GM12878 (cell line): ENCODE data around the gene SVIL. TPM values are rescaled to one million over a fixed set of nuclear protein-coding genes. Genes with fewer than 3 reads are reported as not detected.

Experiments
- ATAC-seq: fragments of 200-7000 bp; cut with Tn5 transposase; 3 replicates; pipeline ENCODE4 v1.9.1; 2020; ENCODE audit warnings: mild to moderate bottlenecking, moderate library complexity
- BruUV-seq: library from RNA; stranded (reverse); fragments of 400-500 nt; replicated peaks from 2 replicates; lab custom pipeline; 2021; lab: Mats Ljungman, UMichigan
- CTCF ChIA-PET: fragments of 300-600 bp; sonication (Branson Sonifier 250); formaldehyde crosslinking; extraction: SDS; loops from one replicate; lab custom pipeline; 2021; ENCODE audit warnings: inconsistent platforms; lab: Yijun Ruan, JAX
- POLR2A ChIA-PET: fragments of 350-600 bp; formaldehyde crosslinking; extraction: SDS; loops from one replicate; lab custom pipeline; 2021; ENCODE audit warnings: inconsistent platforms; lab: Charles Lee
- RAD21 ChIA-PET: fragments of 300-600 bp; sonication (Branson Sonifier 250); formaldehyde crosslinking; loops from one replicate; lab custom pipeline; 2023; ENCODE audit warnings: antibody characterized with exemption; ENCODE audit not compliant: unreplicated experiment; lab: Charles Lee
- SMC1A ChIA-PET: fragments of 300-600 bp; sonication (Branson Sonifier 250); formaldehyde crosslinking; loops from one replicate; lab custom pipeline; 2023; ENCODE audit not compliant: unreplicated experiment, uncharacterized antibody; lab: Charles Lee
- DNase-seq: peaks from one replicate; pipeline ENCODE4 v3.0.0-alpha.2; 2011; ENCODE audit warnings: low read depth, low spot score
- FAIRE-seq: peaks from 3 replicates; lab custom pipeline; 2011; peaks lifted over from hg19 to GRCh38; lab: Jason Lieb, UNC
- H2AFZ ChIP-seq: 2 replicates; pipeline ENCODE4 v1.6.0; 2011; ENCODE audit warnings: low read depth, low read length, control low read depth; ENCODE audit not compliant: control insufficient read depth
- H3K27ac ChIP-seq: 2 replicates; pipeline ENCODE4 v1.5.1; 2011; ENCODE audit warnings: control low read depth; ENCODE audit not compliant: control insufficient read depth, insufficient read depth
- H3K27me3 ChIP-seq, 2 experiments: replicated peaks in 1 of 2; 2 replicates each; pipeline versions ENCODE4 v1.6.0 to v1.6.1; 2011; ENCODE audit warnings: low read length in 1 of 2; ENCODE audit not compliant: control insufficient read depth in 2 of 2, insufficient read depth in 2 of 2
- H3K36me3 ChIP-seq, 2 experiments: 2 replicates each; pipeline ENCODE4 v1.5.1; 2011; ENCODE audit warnings: low read length in 1 of 2; ENCODE audit not compliant: control insufficient read depth in 2 of 2, insufficient read depth in 2 of 2
- H3K4me1 ChIP-seq: 2 replicates; pipeline ENCODE4 v1.6.1; 2011; ENCODE audit warnings: mild to moderate bottlenecking, low read length, moderate library complexity, mixed read lengths; ENCODE audit not compliant: control insufficient read depth, insufficient read depth
- H3K4me2 ChIP-seq: 2 replicates; pipeline ENCODE4 v1.6.0; 2011; ENCODE audit warnings: control low read depth; ENCODE audit not compliant: control insufficient read depth, insufficient read depth
- H3K4me3 ChIP-seq: fragments of 200-600 bp; sonication (generic); 2 replicates; pipeline ENCODE4 v1.5.1; 2016
- H3K79me2 ChIP-seq: 2 replicates; pipeline ENCODE4 v1.6.0; 2011; ENCODE audit warnings: low read length; ENCODE audit not compliant: control insufficient read depth, insufficient read depth
- H3K9ac ChIP-seq: 2 replicates; pipeline ENCODE4 v1.8.0; 2011; ENCODE audit warnings: low read length, control low read depth, mixed read lengths; ENCODE audit not compliant: control insufficient read depth, insufficient read depth
- H3K9me3 ChIP-seq: replicated peaks from 3 replicates; pipeline ENCODE4 v1.5.1; 2011; ENCODE audit warnings: mild to moderate bottlenecking, low read length; ENCODE audit not compliant: control insufficient read depth, insufficient read depth
- H4K20me1 ChIP-seq: 2 replicates; pipeline ENCODE4 v1.6.0; 2011; ENCODE audit not compliant: control insufficient read depth, insufficient read depth
- BCL11A ChIP-seq: IDR thresholded peaks from 2 replicates; pipeline ENCODE4 v1.6.1; 2011; ENCODE audit warnings: low read depth, low read length
- HDAC2 ChIP-seq: fragments of 200-600 bp; sonication (generic); IDR thresholded peaks from 2 replicates; pipeline ENCODE4 v1.6.1; 2017
- HDGF ChIP-seq: fragments of 450-650 bp; IDR thresholded peaks from 2 replicates; pipeline ENCODE4 v1.6.1; 2016; ENCODE audit warnings: antibody characterized with exemption
- IKZF2 ChIP-seq, 2 experiments: fragments of 450-650 bp; IDR thresholded peaks; 2 replicates each; pipeline ENCODE4 v1.6.1; 2017; ENCODE audit warnings: mild to moderate bottlenecking in 2 of 2, moderate library complexity in 2 of 2
- SMAD5 ChIP-seq: IDR thresholded peaks from 2 replicates; pipeline ENCODE4 v1.6.1; 2016; ENCODE audit warnings: antibody characterized with exemption, low read depth
- SMC3 ChIP-seq: IDR thresholded peaks from 2 replicates; pipeline ENCODE4 v1.6.1; 2011; ENCODE audit warnings: low read length, improper control_type of control experiment, borderline replicate concordance
- ZBTB4 ChIP-seq: fragments of 450-650 bp; formaldehyde crosslinking; IDR thresholded peaks from 2 replicates; pipeline ENCODE4 v1.4.0; 2022; ENCODE audit warnings: mild to moderate bottlenecking, moderate library complexity
- ZNF217 ChIP-seq: fragments of 450-650 bp; IDR thresholded peaks from 2 replicates; pipeline ENCODE4 v1.6.1; 2017; ENCODE audit warnings: antibody characterized with exemption, mild to moderate bottlenecking
- WGBS: methylation state at CpG from one replicate; pipeline ENCODE4 v1.1.6; 2016; ENCODE audit warnings: low lambda C conversion rate; ENCODE audit not compliant: insufficient replicate concordance, insufficient coverage; ENCODE audit errors: missing lambda C conversion rate; 5-methylcytosine and 5-hydroxymethylcytosine counted together
- in situ Hi-C: fragments of 300-500 bp; cut with MboI; formaldehyde crosslinking; loops from 9 replicates; pipeline ENCODE4 v1.14.3; 2018; ENCODE audit warnings: mixed read lengths
- intact Hi-C: fragments of 100-400 bp; cut with micrococcal nuclease; formaldehyde crosslinking; loops from one replicate; pipeline ENCODE4 v1.14.2; 2022; ENCODE audit not compliant: unreplicated experiment
- polyA plus RNA-seq, 11 experiments: library from polyadenylated mRNA; depleted of rRNA in 4 of 11; unstranded in 6 of 11; stranded (reverse) in 5 of 11; fragments of >200 nt; fragmentation: Nextera tagmentation in 4 of 11; fragmentation: Illumina TruSeq in 1 of 11; extraction: Ambion mirVana in 4 of 11; extraction: Trizol in 1 of 11; gene quantifications; 1 replicate in 1 of 11; 2 replicates in 10 of 11; pipeline versions ENCODE4 v1.2.1 to v1.2.3, GENCODE V29; 2011 to 2016; ENCODE audit warnings: inconsistent platforms in 2 of 11, missing spikeins in 2 of 11, low read depth in 1 of 11
- total RNA-seq, 4 experiments: library from RNA; depleted of rRNA in 3 of 4; stranded (reverse); fragments of >200 nt in 3 of 4; fragmentation: Illumina TruSeq in 1 of 4; extraction: Trizol in 1 of 4; gene quantifications; 2 replicates each; pipeline versions ENCODE4 v1.2.1 to v1.2.3, GENCODE V29; 2013 to 2021
- TF ChIP-seq, protein P1 (sequence below): IDR thresholded peaks from 2 replicates; pipeline ENCODE4 v1.6.1; 2011; ENCODE audit warnings: borderline replicate concordance, low read depth, mild to moderate bottlenecking, moderate library complexity, low read length; ENCODE audit not compliant: insufficient read depth, poor library complexity, severe bottlenecking
- TF ChIP-seq, protein P2 (sequence below): IDR thresholded peaks from 2 replicates; pipeline ENCODE4 v1.6.1; 2011; ENCODE audit warnings: low read depth, mild to moderate bottlenecking, low read length, moderate library complexity, borderline replicate concordance; ENCODE audit errors: extremely low read depth
- TF ChIP-seq, protein P3 (sequence below): fragments of 450-650 bp; IDR thresholded peaks from 2 replicates; pipeline ENCODE4 v1.6.1; 2016; ENCODE audit warnings: mild to moderate bottlenecking, moderate library complexity, borderline replicate concordance

SVIL gene
- total and polyA plus RNA-seq, 10 of the 15 experiments (the other 5 are each of a cell fraction or from before 2014, with no cell fraction given), result 0.22 to 1.9 (median 0.87) TPM

DNA sequence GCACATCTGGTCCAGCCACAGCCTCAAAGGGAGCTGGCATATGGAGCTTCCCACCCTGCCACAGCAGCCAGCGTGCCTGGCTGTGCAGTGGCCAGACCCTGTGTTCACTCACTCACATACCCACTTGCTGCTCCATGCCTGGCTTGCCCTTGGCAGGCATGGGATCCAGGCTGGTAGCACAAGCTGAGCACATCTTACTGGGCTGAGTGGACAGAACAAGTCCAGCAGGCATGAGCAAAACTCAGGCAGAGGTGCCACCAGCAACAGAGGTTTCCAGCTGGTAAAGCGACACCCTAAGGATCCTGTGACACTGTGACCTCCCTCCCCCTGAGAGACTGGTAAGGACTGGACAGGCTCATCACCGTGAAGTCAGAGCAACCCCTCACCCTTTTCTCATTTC lies 25.1 kb downstream of the SVIL start (continued):
- TF ChIP-seq ZBTB4 (no peak), BCL11A (no peak), IKZF2 (IDR thresholded peaks at IDR 0.05) (no peak)
- TF ChIP-seq, protein P1, sequence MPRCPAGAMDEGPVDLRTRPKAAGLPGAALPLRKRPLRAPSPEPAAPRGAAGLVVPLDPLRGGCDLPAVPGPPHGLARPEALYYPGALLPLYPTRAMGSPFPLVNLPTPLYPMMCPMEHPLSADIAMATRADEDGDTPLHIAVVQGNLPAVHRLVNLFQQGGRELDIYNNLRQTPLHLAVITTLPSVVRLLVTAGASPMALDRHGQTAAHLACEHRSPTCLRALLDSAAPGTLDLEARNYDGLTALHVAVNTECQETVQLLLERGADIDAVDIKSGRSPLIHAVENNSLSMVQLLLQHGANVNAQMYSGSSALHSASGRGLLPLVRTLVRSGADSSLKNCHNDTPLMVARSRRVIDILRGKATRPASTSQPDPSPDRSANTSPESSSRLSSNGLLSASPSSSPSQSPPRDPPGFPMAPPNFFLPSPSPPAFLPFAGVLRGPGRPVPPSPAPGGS, result no peak

DNA sequence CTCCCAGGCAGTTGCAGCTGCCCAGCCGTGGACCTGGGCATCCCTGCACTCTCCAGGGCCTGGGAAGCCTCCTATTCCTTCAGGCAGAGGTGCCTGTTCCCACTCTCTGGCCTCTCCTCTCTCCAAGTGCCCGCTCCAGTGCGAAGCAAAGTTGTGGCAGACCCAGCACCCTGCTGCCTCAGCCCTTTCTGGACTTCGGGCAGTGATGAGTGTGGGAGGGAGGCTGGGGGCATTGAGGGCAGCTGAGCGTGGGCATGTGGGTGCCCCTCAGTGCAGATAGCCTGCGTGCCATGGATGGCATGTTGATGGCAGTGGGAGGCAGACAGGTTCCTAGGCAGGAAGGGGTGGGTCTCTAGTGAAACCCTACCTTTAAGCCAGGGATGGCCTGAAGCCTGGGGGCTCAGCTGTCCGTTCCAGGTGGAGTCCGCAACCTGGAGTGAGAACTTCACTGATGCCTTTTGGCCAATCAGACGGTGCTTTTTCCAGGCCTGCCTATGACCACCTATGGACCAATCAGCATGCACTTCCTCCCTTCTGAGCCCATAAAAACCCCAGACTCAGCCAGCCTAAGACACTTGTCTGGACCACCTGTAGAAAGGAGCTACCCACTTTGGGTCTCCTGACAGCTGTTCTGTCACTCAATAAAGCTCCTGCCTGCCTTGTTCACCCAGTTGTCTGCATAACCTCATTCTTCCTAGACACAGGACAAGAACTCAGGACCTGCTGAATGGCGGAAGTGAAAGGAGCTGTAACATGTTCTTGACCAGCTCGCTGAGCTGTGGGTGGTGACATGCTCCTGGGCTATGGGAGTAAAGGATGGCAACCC lies 26.1 kb downstream of the SVIL start:
- intact Hi-C loops, result no loop called here
- CTCF ChIA-PET, result interaction anchor here (0.6 to 1.1 kb wide), 2 partner anchors 17 to 1857 kb away, joined by 3 read pairs; no protein-coding TSS in a partner anchor
- H3K27me3 ChIP-seq, result no peaks in the 10 kb centered on the region
- H3K36me3 ChIP-seq, result no peaks in the 10 kb centered on the region; a peak in 1 of 4 replicates
- RAD21 ChIA-PET, result no interaction called here
- no peaks in the 10 kb centered on the region; the same call in 2 of the 3 replicates for H3K9me3 ChIP-seq
- no peak overlapping the region for H3K9ac ChIP-seq
- no peak overlapping the region for H3K27ac ChIP-seq
- 33% methylated on average over 10 of the region's 11 CpGs for WGBS
- SMC1A ChIA-PET, result no interaction called here
- ATAC-seq (no peak; the same call in 2 of the 3 replicates), FAIRE-seq (no peak), DNase-seq (no peak)
- in situ Hi-C loops, result no loop called here
- no peak overlapping the region for H2AFZ ChIP-seq
- H3K4me1 ChIP-seq, result no peaks in the 10 kb centered on the region
- no TSS peak for BruUV-seq
- POLR2A ChIA-PET, result interaction anchor here (1.5 kb wide), 1 partner anchor 9 kb away, joined by 4 read pairs; no protein-coding TSS in a partner anchor
- no peaks in the 10 kb centered on the region for H3K79me2 ChIP-seq
- H3K4me2 ChIP-seq, result no peak overlapping the region
- H4K20me1 ChIP-seq, result no peaks in the 10 kb centered on the region
- no peak overlapping the region for H3K4me3 ChIP-seq
- no peak for TF ChIP-seq HDGF
- no peak for TF ChIP-seq SMC3
- TF ChIP-seq, protein P2, sequence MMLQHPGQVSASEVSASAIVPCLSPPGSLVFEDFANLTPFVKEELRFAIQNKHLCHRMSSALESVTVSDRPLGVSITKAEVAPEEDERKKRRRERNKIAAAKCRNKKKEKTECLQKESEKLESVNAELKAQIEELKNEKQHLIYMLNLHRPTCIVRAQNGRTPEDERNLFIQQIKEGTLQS, result no peak
- TF ChIP-seq HDAC2, result no peak
- TF ChIP-seq, protein P3, sequence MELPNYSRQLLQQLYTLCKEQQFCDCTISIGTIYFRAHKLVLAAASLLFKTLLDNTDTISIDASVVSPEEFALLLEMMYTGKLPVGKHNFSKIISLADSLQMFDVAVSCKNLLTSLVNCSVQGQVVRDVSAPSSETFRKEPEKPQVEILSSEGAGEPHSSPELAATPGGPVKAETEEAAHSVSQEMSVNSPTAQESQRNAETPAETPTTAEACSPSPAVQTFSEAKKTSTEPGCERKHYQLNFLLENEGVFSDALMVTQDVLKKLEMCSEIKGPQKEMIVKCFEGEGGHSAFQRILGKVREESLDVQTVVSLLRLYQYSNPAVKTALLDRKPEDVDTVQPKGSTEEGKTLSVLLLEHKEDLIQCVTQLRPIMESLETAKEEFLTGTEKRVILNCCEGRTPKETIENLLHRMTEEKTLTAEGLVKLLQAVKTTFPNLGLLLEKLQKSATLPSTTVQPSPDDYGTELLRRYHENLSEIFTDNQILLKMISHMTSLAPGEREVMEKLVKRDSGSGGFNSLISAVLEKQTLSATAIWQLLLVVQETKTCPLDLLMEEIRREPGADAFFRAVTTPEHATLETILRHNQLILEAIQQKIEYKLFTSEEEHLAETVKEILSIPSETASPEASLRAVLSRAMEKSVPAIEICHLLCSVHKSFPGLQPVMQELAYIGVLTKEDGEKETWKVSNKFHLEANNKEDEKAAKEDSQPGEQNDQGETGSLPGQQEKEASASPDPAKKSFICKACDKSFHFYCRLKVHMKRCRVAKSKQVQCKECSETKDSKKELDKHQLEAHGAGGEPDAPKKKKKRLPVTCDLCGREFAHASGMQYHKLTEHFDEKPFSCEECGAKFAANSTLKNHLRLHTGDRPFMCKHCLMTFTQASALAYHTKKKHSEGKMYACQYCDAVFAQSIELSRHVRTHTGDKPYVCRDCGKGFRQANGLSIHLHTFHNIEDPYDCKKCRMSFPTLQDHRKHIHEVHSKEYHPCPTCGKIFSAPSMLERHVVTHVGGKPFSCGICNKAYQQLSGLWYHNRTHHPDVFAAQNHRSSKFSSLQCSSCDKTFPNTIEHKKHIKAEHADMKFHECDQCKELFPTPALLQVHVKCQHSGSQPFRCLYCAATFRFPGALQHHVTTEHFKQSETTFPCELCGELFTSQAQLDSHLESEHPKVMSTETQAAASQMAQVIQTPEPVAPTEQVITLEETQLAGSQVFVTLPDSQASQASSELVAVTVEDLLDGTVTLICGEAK, result no peak
- no peak for TF ChIP-seq ZNF217
- TF ChIP-seq SMAD5, result no peak
